ENCODE measurements around the gene KIF1C.
A peak's percentile ranks its signal among the peaks of the same experiment; 100 is the strongest.

KIF1C gene

GRCh38 chr17:4968486-4969046 lies 29.2 kb upstream of the KIF1C start:
- DNase-seq = peak in 9 of 56 donors; percentile 19 to 55 (median 36)

- DNase-seq = peak in 1 of 56 donors; percentile 7
Measured at GRCh38 chr17:4969047-4969550, 28.7 kb upstream of the KIF1C start.

- no peak for DNase-seq
Measured at GRCh38 chr17:4969551-4970173, 28.1 kb upstream of the KIF1C start.

GRCh38 chr17:4970273-4970672 lies 27.5 kb upstream of the KIF1C start:
- no peak for DNase-seq

GRCh38 chr17:4971826-4972225 lies 25.9 kb upstream of the KIF1C start:
- DNase-seq = no peak

- DNase-seq = no peak
Measured at GRCh38 chr17:4972322-4972721, 25.4 kb upstream of the KIF1C start.

- no peak for DNase-seq
Measured at GRCh38 chr17:4972752-4973151, 25.0 kb upstream of the KIF1C start.

- no peak for DNase-seq
Measured at GRCh38 chr17:4973256-4974114, 24.3 kb upstream of the KIF1C start.

- no peak for DNase-seq
Measured at GRCh38 chr17:4974115-4974670, 23.6 kb upstream of the KIF1C start.

GRCh38 chr17:4978726-4979125 lies 19.0 kb upstream of the KIF1C start:
- DNase-seq = peak in 1 of 56 donors; percentile 16

- peak in 3 of 56 donors; percentile 3 to 24 (median 24) for DNase-seq
Measured at GRCh38 chr17:4980644-4981216, 17.0 kb upstream of the KIF1C start.

- DNase-seq = no peak
Measured at GRCh38 chr17:4982305-4982704, 15.4 kb upstream of the KIF1C start.

GRCh38 chr17:4986403-4986802 lies 11.3 kb upstream of the KIF1C start:
- no peak for DNase-seq

GRCh38 chr17:4986951-4987766 lies 10.6 kb upstream of the KIF1C start, which contains the start of gene CAMTA2:
Gene CAMTA2, minus strand, starts transcription at chr17:4987675. Its CDS starts 1,453 bp downstream, at chr17:4986222.
- peak in 55 of 56 donors; percentile 23 to 92 (median 76) for DNase-seq

GRCh38 chr17:4987767-4988567 lies 9.8 kb upstream of the KIF1C start:
- DNase-seq = peak in 4 of 56 donors; percentile 21 to 67 (median 39)

GRCh38 chr17:4994081-4994595 lies 3.6 kb upstream of the KIF1C start:
- no peak for DNase-seq

GRCh38 chr17:4998027-4998731 lies 429 bp downstream of the KIF1C start:
- DNase-seq = peak in 10 of 56 donors; percentile 41 to 70 (median 48)

GRCh38 chr17:4998732-4999429 lies 1.1 kb downstream of the KIF1C start:
- DNase-seq = no peak

All from amygdala (tissue), 56 donors.